Stimulated activated CD8-positive, alpha-beta memory T cell treated with anti-CD3 and anti-CD28 coated beads, Interleukin-12 subunit alpha, Interleukin-12 subunit beta, amount 100 ng/mL, for 4 hours (primary cell): ENCODE data around the gene P2RY2.
"Not testable (repeated sequence)": the region's sequence is repeated elsewhere in the genome, so short reads cannot be mapped to it uniquely, and the experiment has no call there.

ENCODE experiments used
- DNase-seq: peaks from one replicate; pipeline ENCODE4 v3.0.0-alpha.2; 2020; ENCODE audit warnings: low read depth

Gene P2RY2

GRCh38 chr11:73267906-73268540 is 49.9 kb downstream of the P2RY2 start:
- DNase-seq = no peak

- DNase-seq = no peak
Measured at GRCh38 chr11:73268671-73269271, 50.7 kb downstream of the P2RY2 start.

GRCh38 chr11:73269459-73270015 is 51.5 kb downstream of the P2RY2 start:
- no peak for DNase-seq

GRCh38 chr11:73270016-73270854 is 52.2 kb downstream of the P2RY2 start:
- DNase-seq = no peak

- no peak for DNase-seq
Measured at GRCh38 chr11:73270855-73271477, 52.9 kb downstream of the P2RY2 start.

- not testable (repeated sequence) for DNase-seq
Measured at GRCh38 chr11:73271478-73271865, 53.4 kb downstream of the P2RY2 start.

GRCh38 chr11:73271936-73272679 is 54.0 kb downstream of the P2RY2 start, which contains the start of gene P2RY6:
Gene P2RY6, plus strand, starts transcription at chr11:73272338. Its CDS starts 24,181 bp downstream, at chr11:73296519.
- DNase-seq = no peak

- DNase-seq = no peak
Measured at GRCh38 chr11:73272680-73273038, 54.6 kb downstream of the P2RY2 start.

- no peak for DNase-seq
Measured at GRCh38 chr11:73273222-73273895, 55.3 kb downstream of the P2RY2 start.

- DNase-seq = not testable (repeated sequence)
Measured at GRCh38 chr11:73274191-73274590, 56.1 kb downstream of the P2RY2 start.

GRCh38 chr11:73274722-73275380 is 56.8 kb downstream of the P2RY2 start:
- DNase-seq = no peak

- DNase-seq = no peak
Measured at GRCh38 chr11:73275381-73275750, 57.3 kb downstream of the P2RY2 start.

GRCh38 chr11:73277467-73277866 is 59.4 kb downstream of the P2RY2 start:
- DNase-seq = no peak

GRCh38 chr11:73280626-73281025 is 62.5 kb downstream of the P2RY2 start:
- no peak for DNase-seq

- DNase-seq = no peak
Measured at GRCh38 chr11:73281201-73281741, 63.2 kb downstream of the P2RY2 start.

GRCh38 chr11:73281796-73282660 is 63.9 kb downstream of the P2RY2 start:
- no peak for DNase-seq

GRCh38 chr11:73283276-73284000 is 65.4 kb downstream of the P2RY2 start:
- no peak for DNase-seq

GRCh38 chr11:73284106-73284505 is 66.0 kb downstream of the P2RY2 start:
- no peak for DNase-seq

GRCh38 chr11:73285721-73286120 is 67.6 kb downstream of the P2RY2 start:
- DNase-seq = no peak
